ENCODE results near the gene TLR5. TPM values are rescaled to one million over a fixed set of nuclear protein-coding genes. Genes with fewer than 3 reads are reported as not detected.

The TLR5 gene
- total RNA-seq, 1 donor = not detected

DNA sequence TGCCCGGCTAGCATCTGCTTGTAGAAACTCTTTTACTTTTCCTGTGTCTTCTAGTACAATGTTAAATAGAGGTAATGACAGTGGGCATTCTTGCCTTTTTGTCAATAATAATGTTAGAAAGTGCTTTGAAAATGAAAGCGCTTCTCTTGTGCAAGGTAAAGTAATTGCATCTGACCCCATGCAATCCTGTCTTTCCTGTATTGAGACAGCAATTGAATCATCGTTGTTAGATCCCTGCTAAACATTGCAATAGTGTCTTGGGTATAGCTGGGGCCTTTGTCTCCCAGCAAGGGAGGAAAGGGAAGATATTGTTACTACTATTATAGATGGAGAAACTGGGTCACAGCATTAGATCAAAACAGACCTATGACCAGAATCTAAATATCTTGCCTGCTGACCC is 80.9 kb downstream of the TLR5 start:
- DNase-seq (ENCODE audit: low read depth) = no peak
- TF ChIP-seq, protein P1, sequence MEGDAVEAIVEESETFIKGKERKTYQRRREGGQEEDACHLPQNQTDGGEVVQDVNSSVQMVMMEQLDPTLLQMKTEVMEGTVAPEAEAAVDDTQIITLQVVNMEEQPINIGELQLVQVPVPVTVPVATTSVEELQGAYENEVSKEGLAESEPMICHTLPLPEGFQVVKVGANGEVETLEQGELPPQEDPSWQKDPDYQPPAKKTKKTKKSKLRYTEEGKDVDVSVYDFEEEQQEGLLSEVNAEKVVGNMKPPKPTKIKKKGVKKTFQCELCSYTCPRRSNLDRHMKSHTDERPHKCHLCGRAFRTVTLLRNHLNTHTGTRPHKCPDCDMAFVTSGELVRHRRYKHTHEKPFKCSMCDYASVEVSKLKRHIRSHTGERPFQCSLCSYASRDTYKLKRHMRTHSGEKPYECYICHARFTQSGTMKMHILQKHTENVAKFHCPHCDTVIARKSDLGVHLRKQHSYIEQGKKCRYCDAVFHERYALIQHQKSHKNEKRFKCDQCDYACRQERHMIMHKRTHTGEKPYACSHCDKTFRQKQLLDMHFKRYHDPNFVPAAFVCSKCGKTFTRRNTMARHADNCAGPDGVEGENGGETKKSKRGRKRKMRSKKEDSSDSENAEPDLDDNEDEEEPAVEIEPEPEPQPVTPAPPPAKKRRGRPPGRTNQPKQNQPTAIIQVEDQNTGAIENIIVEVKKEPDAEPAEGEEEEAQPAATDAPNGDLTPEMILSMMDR (IDR thresholded peaks at IDR 0.05; ENCODE audit: insufficient read depth, low read depth, low read length) = no peak
- no peak overlapping the region for H3K4me3 ChIP-seq (ENCODE audit: low read depth, low read length)

DNA sequence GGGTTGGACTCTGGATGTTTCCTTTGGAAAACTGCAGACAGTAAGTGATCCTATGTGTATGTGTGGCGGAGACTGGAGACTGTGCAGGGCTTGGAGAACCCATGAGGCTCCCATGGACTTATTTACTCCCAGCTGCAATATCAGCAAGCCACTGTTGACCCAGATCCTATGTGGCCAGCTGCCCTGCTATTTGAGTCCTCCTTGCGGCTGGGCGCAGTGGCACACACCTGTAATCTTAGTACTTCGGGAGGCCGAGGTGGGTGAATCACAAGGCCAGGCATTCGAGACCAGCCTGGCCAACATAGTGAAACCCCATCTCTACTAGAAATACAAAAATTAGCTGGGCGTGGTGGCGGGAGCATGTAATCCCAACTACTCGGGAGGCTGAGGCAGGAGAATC is 83.5 kb downstream of the TLR5 start:
- no peak overlapping the region for H3K4me3 ChIP-seq (ENCODE audit: low read depth, low read length)
- TF ChIP-seq, protein P1 (IDR thresholded peaks at IDR 0.05; ENCODE audit: insufficient read depth, low read depth, low read length) = no peak
- no peak for DNase-seq (ENCODE audit: low read depth)

Other genes with a start within 250 kb of the TLR5 start
- gene SUSD4, start 220.9 kb upstream of the TLR5 start, total RNA-seq = under 0.01 TPM in 1 of 2 replicates, not detected in the other

Data from fibroblast of villous mesenchyme (primary cell).